Mucosa of stomach (tissue), 1 donor: ENCODE data around the gene TSC2.

Source experiments
- H3K27me3 ChIP-seq: one replicate; pipeline ENCODE4 v1.7.0; 2013; ENCODE audit warnings: mild to moderate bottlenecking, low read length; ENCODE audit not compliant: control insufficient read depth, insufficient read depth
- H3K36me3 ChIP-seq: one replicate; pipeline ENCODE4 v1.7.0; 2013; ENCODE audit warnings: low read length; ENCODE audit not compliant: control insufficient read depth, insufficient read depth
- H3K4me1 ChIP-seq: one replicate; pipeline ENCODE4 v1.7.0; 2013; ENCODE audit warnings: mild to moderate bottlenecking, low read length; ENCODE audit not compliant: control insufficient read depth, insufficient read depth
- H3K4me3 ChIP-seq: one replicate; pipeline ENCODE4 v1.7.0; 2013; ENCODE audit warnings: low read length
- H3K9ac ChIP-seq: one replicate; pipeline ENCODE4 v1.7.0; 2013; ENCODE audit warnings: mild to moderate bottlenecking, low read length, moderate library complexity
- H3K9me3 ChIP-seq: one replicate; pipeline ENCODE4 v1.7.0; 2013; ENCODE audit warnings: mild to moderate bottlenecking, low read length, moderate library complexity; ENCODE audit not compliant: control insufficient read depth
- donor health status: Pancreatic carcinoma.

TSC2 gene

GRCh38 chr16:2015947-2016208 lies 31.9 kb upstream of the TSC2 start:
- Histone ChIP-seq H3K4me3 (no peak overlapping the region), H3K9ac (peak overlapping the region; percentile 62), H3K36me3 (no peaks in the 10 kb centered on the region), H3K4me1 (peaks cover 42% of the 10 kb centered on the region), H3K27me3 (peaks cover 22% of the 10 kb centered on the region), H3K9me3 (no peaks in the 10 kb centered on the region)

- no peaks in the 10 kb centered on the region for H3K9me3 ChIP-seq
- H3K4me3 ChIP-seq, result no peak overlapping the region
- H3K4me1 ChIP-seq, result peaks cover 43% of the 10 kb centered on the region
- peaks cover 22% of the 10 kb centered on the region for H3K27me3 ChIP-seq
- H3K9ac ChIP-seq, result no peak overlapping the region
- H3K36me3 ChIP-seq, result no peaks in the 10 kb centered on the region
These were observed 31.3 kb upstream of the TSC2 start for GRCh38 chr16:2016407-2016922.

- no peaks in the 10 kb centered on the region for H3K36me3 ChIP-seq
- no peak within 1 kb of the TSS for H3K9ac ChIP-seq
- H3K27me3 ChIP-seq, result peaks cover 22% of the 10 kb centered on the region
- H3K4me1 ChIP-seq, result peaks cover 60% of the 10 kb centered on the region
- no peaks in the 10 kb centered on the region for H3K9me3 ChIP-seq
- H3K4me3 ChIP-seq, result no peak within 1 kb of the TSS
These were observed 28.3 kb upstream of the TSC2 start, which contains the start of gene NPW for GRCh38 chr16:2019518-2019920. Gene NPW, plus strand, starts transcription at chr16:2019785.

GRCh38 chr16:2019921-2020831 lies 27.6 kb upstream of the TSC2 start:
- Histone ChIP-seq H3K4me3 (no peak overlapping the region), H3K9ac (no peak overlapping the region), H3K27me3 (peaks cover 22% of the 10 kb centered on the region)

GRCh38 chr16:2022723-2023091 lies 25.1 kb upstream of the TSC2 start:
- Histone ChIP-seq H3K27me3 (peaks cover 22% of the 10 kb centered on the region), H3K36me3 (no peaks in the 10 kb centered on the region), H3K4me3 (no peak overlapping the region), H3K9ac (peak overlapping the region; percentile 62), H3K9me3 (no peaks in the 10 kb centered on the region), H3K4me1 (peaks cover 54% of the 10 kb centered on the region)

More at GRCh38 chr16:2019921-2020831, 27.6 kb upstream of the TSC2 start:
- no peaks in the 10 kb centered on the region for H3K36me3 ChIP-seq
- no peaks in the 10 kb centered on the region for H3K9me3 ChIP-seq
- peaks cover 55% of the 10 kb centered on the region for H3K4me1 ChIP-seq

- H3K36me3 ChIP-seq, result no peaks in the 10 kb centered on the region
- H3K27me3 ChIP-seq, result peaks cover 22% of the 10 kb centered on the region
- peaks cover 60% of the 10 kb centered on the region for H3K4me1 ChIP-seq
- H3K9ac ChIP-seq, result peak overlapping the region; percentile 62
- H3K4me3 ChIP-seq, result peak overlapping the region; percentile 25
- H3K9me3 ChIP-seq, result no peaks in the 10 kb centered on the region
These were observed 24.4 kb upstream of the TSC2 start for GRCh38 chr16:2023092-2024031.

GRCh38 chr16:2024032-2024420 lies 23.8 kb upstream of the TSC2 start:
- H3K9ac ChIP-seq, result peak overlapping the region; percentile 62
- no peak overlapping the region for H3K4me3 ChIP-seq
- no peaks in the 10 kb centered on the region for H3K9me3 ChIP-seq
- H3K36me3 ChIP-seq, result no peaks in the 10 kb centered on the region
- H3K27me3 ChIP-seq, result peaks cover 18% of the 10 kb centered on the region
- peaks cover 65% of the 10 kb centered on the region for H3K4me1 ChIP-seq

GRCh38 chr16:2025251-2025650 lies 22.5 kb upstream of the TSC2 start:
- H3K36me3 ChIP-seq, result peaks cover 3% of the 10 kb centered on the region
- no peaks in the 10 kb centered on the region for H3K9me3 ChIP-seq
- peaks cover 6% of the 10 kb centered on the region for H3K27me3 ChIP-seq
- H3K9ac ChIP-seq, result no peak overlapping the region
- H3K4me3 ChIP-seq, result no peak overlapping the region
- peaks cover 57% of the 10 kb centered on the region for H3K4me1 ChIP-seq

- peak overlapping the region; percentile 61 for H3K9ac ChIP-seq
- H3K36me3 ChIP-seq, result peaks cover 3% of the 10 kb centered on the region
- H3K4me1 ChIP-seq, result peaks cover 50% of the 10 kb centered on the region
- H3K9me3 ChIP-seq, result no peaks in the 10 kb centered on the region
- H3K4me3 ChIP-seq, result no peak overlapping the region
- no peaks in the 10 kb centered on the region for H3K27me3 ChIP-seq
These were observed 21.8 kb upstream of the TSC2 start for GRCh38 chr16:2025878-2026460.

- H3K27me3 ChIP-seq, result no peaks in the 10 kb centered on the region
- H3K4me3 ChIP-seq, result peak within 1 kb of the TSS; percentile 75
- H3K36me3 ChIP-seq, result peaks cover 3% of the 10 kb centered on the region
- H3K9me3 ChIP-seq, result no peaks in the 10 kb centered on the region
- H3K9ac ChIP-seq, result peak within 1 kb of the TSS; percentile 61
- H3K4me1 ChIP-seq, result peaks cover 50% of the 10 kb centered on the region
These were observed 21.2 kb upstream of the TSC2 start, which contains the start of gene NHERF2 for GRCh38 chr16:2026461-2027023. Gene NHERF2, plus strand, starts transcription at chr16:2026902. Its CDS starts 104 bp downstream, at chr16:2027006.
